Neural cell (in vitro differentiated cells): ENCODE results near the gene SDK1. TPM values are rescaled to one million over a fixed set of nuclear protein-coding genes. Genes with fewer than 3 reads are reported as not detected.

ENCODE experiments used
- H2AFZ ChIP-seq: fragments of 200-600, 300-800 bp; sonication (generic), shearing (Covaris generic); 2 replicates; pipeline ENCODE4 v1.6.0; 2014; ENCODE audit warnings: low read depth, mild to moderate bottlenecking, antibody characterized with exemption, low read length, moderate library complexity
- H3F3A ChIP-seq: fragments of 200-600 bp; shearing (Covaris generic); 2 replicates; pipeline ENCODE4 v1.6.1; 2016; ENCODE audit warnings: mild to moderate bottlenecking, moderate library complexity, mixed read lengths, antibody characterized with exemption, low read length; ENCODE audit not compliant: insufficient read depth, poor library complexity, severe bottlenecking
- H3K27ac ChIP-seq: fragments of 200-600, 300-800 bp; sonication (generic), shearing (Covaris generic); 2 replicates; pipeline ENCODE4 v1.5.1; 2014; ENCODE audit warnings: mild to moderate bottlenecking, low read length, moderate library complexity
- H3K27me3 ChIP-seq: fragments of 300-800, 200-600 bp; sonication (generic), shearing (Covaris generic); 2 replicates; pipeline ENCODE4 v1.6.0; 2014; ENCODE audit warnings: mild to moderate bottlenecking, low read depth, low read length, moderate library complexity; ENCODE audit not compliant: insufficient read depth
- H3K36me3 ChIP-seq: fragments of 300-800, 200-600 bp; sonication (generic), shearing (Covaris generic); 2 replicates; pipeline ENCODE4 v1.5.1; 2014; ENCODE audit warnings: mild to moderate bottlenecking, antibody characterized with exemption, low read length, moderate library complexity; ENCODE audit not compliant: insufficient read depth
- H3K4me2 ChIP-seq: fragments of 300-800, 200-600 bp; sonication (generic), shearing (Covaris generic); 2 replicates; pipeline ENCODE4 v1.6.0; 2014; ENCODE audit warnings: mild to moderate bottlenecking, low read length
- H3K4me3 ChIP-seq: fragments of 300-800, 200-600 bp; sonication (generic), shearing (Covaris generic); 2 replicates; pipeline ENCODE4 v1.5.1; 2014; ENCODE audit warnings: mild to moderate bottlenecking, low read length, moderate library complexity
- H3K79me2 ChIP-seq: fragments of 200-600 bp; shearing (Covaris generic); replicated peaks from 2 replicates; pipeline ENCODE4 v1.6.0; 2014; ENCODE audit warnings: mild to moderate bottlenecking, low read length, moderate library complexity; ENCODE audit not compliant: insufficient read depth
- H3K9ac ChIP-seq: fragments of 300-800, 200-600 bp; sonication (generic), shearing (Covaris generic); 2 replicates; pipeline ENCODE4 v1.6.1; 2016; ENCODE audit warnings: mild to moderate bottlenecking, low read length, mixed read lengths
- H3K9me2 ChIP-seq: fragments of 200-600 bp; shearing (Covaris generic); 2 replicates; pipeline ENCODE4 v1.6.1; 2016; ENCODE audit warnings: mild to moderate bottlenecking, low read length, mixed read lengths; ENCODE audit not compliant: insufficient read depth
- H3K9me3 ChIP-seq: fragments of 200-600, 300-800 bp; sonication (generic), shearing (Covaris generic); 2 replicates; pipeline ENCODE4 v1.6.1; 2016; ENCODE audit warnings: mild to moderate bottlenecking, mixed run types, low read length, moderate library complexity, mixed read lengths
- H4K20me1 ChIP-seq: fragments of 200-600 bp; shearing (Covaris generic); 2 replicates; pipeline ENCODE4 v1.6.1; 2016; ENCODE audit warnings: mild to moderate bottlenecking, mixed run types; ENCODE audit not compliant: insufficient read depth
- EP300 ChIP-seq: fragments of 450-650 bp; conservative IDR thresholded peaks from 2 replicates; pipeline ENCODE4 v1.6.1; 2014; ENCODE audit warnings: antibody characterized with exemption, mild to moderate bottlenecking, moderate library complexity; ENCODE audit not compliant: poor library complexity, severe bottlenecking
- EZH2 ChIP-seq: fragments of 200-600, 300-800 bp; shearing (Covaris generic), sonication (generic); IDR thresholded peaks from 2 replicates; pipeline ENCODE4 v1.6.1; 2014; ENCODE audit warnings: antibody characterized with exemption, low read length, borderline replicate concordance, mild to moderate bottlenecking; ENCODE audit not compliant: insufficient read depth, poor library complexity, severe bottlenecking
- MXI1 ChIP-seq: fragments of 450-650 bp; conservative IDR thresholded peaks from 2 replicates; pipeline ENCODE4 v1.6.1; 2014; ENCODE audit warnings: antibody characterized with exemption, mild to moderate bottlenecking; ENCODE audit not compliant: poor library complexity, severe bottlenecking
- POLR2AphosphoS5 ChIP-seq: IDR thresholded peaks from 2 replicates; pipeline ENCODE4 v1.6.1; 2012
- RAD21 ChIP-seq: fragments of 450-650 bp; conservative IDR thresholded peaks from 2 replicates; pipeline ENCODE4 v1.6.1; 2014; ENCODE audit warnings: antibody characterized with exemption, mild to moderate bottlenecking, moderate library complexity
- SMC3 ChIP-seq: fragments of 450-650 bp; conservative IDR thresholded peaks from 2 replicates; pipeline ENCODE4 v1.6.1; 2014; ENCODE audit warnings: antibody characterized with exemption, mild to moderate bottlenecking, moderate library complexity; ENCODE audit not compliant: poor library complexity
- TAF1 ChIP-seq: IDR thresholded peaks from 2 replicates; pipeline ENCODE4 v1.6.1; 2012; ENCODE audit warnings: low read depth
- polyA plus RNA-seq: library from polyadenylated mRNA; depleted of rRNA; stranded (reverse); fragments of >200 nt; gene quantifications from 2 replicates; pipeline ENCODE4 v1.2.3, GENCODE V29; 2014
- TF ChIP-seq, protein P1 (sequence below): fragments of 450-650 bp; IDR thresholded peaks from 2 replicates; pipeline ENCODE4 v1.5.1; 2014; ENCODE audit warnings: antibody characterized with exemption, mild to moderate bottlenecking, moderate library complexity; ENCODE audit not compliant: poor library complexity, severe bottlenecking
- TF ChIP-seq, protein P2 (sequence below): IDR thresholded peaks from 2 replicates; pipeline ENCODE4 v1.6.1; 2012; ENCODE audit warnings: borderline replicate concordance

SDK1 gene
- polyA plus RNA-seq, 1 donor from 2014 or later = 2.7 TPM

DNA sequence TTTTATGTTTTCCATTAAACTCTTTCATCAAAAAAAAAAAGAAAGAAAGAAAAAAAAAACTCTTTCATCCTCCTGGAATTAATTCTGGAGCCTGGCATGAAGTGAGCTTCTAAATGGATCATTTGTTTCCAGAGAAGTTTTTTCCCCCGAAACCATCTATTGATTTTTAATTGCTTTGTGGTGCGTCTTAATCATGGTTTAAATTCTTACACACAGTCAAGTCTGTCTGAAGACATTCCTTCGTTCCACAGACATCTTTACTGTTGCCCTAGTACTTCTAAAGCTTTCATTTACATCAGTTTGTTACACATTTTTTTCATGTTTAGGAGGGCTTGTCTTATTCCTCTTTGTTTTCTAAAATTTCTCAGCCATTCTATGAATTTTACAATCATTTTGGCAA lies 887.6 kb downstream of the SDK1 start:
- TF ChIP-seq EP300 = no peak
- TF ChIP-seq, protein P1, sequence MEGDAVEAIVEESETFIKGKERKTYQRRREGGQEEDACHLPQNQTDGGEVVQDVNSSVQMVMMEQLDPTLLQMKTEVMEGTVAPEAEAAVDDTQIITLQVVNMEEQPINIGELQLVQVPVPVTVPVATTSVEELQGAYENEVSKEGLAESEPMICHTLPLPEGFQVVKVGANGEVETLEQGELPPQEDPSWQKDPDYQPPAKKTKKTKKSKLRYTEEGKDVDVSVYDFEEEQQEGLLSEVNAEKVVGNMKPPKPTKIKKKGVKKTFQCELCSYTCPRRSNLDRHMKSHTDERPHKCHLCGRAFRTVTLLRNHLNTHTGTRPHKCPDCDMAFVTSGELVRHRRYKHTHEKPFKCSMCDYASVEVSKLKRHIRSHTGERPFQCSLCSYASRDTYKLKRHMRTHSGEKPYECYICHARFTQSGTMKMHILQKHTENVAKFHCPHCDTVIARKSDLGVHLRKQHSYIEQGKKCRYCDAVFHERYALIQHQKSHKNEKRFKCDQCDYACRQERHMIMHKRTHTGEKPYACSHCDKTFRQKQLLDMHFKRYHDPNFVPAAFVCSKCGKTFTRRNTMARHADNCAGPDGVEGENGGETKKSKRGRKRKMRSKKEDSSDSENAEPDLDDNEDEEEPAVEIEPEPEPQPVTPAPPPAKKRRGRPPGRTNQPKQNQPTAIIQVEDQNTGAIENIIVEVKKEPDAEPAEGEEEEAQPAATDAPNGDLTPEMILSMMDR = no peak
- TF ChIP-seq, protein P2, sequence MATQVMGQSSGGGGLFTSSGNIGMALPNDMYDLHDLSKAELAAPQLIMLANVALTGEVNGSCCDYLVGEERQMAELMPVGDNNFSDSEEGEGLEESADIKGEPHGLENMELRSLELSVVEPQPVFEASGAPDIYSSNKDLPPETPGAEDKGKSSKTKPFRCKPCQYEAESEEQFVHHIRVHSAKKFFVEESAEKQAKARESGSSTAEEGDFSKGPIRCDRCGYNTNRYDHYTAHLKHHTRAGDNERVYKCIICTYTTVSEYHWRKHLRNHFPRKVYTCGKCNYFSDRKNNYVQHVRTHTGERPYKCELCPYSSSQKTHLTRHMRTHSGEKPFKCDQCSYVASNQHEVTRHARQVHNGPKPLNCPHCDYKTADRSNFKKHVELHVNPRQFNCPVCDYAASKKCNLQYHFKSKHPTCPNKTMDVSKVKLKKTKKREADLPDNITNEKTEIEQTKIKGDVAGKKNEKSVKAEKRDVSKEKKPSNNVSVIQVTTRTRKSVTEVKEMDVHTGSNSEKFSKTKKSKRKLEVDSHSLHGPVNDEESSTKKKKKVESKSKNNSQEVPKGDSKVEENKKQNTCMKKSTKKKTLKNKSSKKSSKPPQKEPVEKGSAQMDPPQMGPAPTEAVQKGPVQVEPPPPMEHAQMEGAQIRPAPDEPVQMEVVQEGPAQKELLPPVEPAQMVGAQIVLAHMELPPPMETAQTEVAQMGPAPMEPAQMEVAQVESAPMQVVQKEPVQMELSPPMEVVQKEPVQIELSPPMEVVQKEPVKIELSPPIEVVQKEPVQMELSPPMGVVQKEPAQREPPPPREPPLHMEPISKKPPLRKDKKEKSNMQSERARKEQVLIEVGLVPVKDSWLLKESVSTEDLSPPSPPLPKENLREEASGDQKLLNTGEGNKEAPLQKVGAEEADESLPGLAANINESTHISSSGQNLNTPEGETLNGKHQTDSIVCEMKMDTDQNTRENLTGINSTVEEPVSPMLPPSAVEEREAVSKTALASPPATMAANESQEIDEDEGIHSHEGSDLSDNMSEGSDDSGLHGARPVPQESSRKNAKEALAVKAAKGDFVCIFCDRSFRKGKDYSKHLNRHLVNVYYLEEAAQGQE = no peak
- TF ChIP-seq SMC3 = no peak
- no peak for TF ChIP-seq RAD21
- no peak for TF ChIP-seq MXI1
- no peak for TF ChIP-seq TAF1
- no peak for TF ChIP-seq EZH2
- no peak for TF ChIP-seq POLR2AphosphoS5
- no peak overlapping the region for H3K9ac ChIP-seq
- H3K9me2 ChIP-seq = no peaks in the 10 kb centered on the region
- H3K79me2 ChIP-seq = no peaks in the 10 kb centered on the region
- H3K27me3 ChIP-seq = no peaks in the 10 kb centered on the region
- H2AFZ ChIP-seq = no peak overlapping the region
- no peak overlapping the region for H3K4me2 ChIP-seq
- no peaks in the 10 kb centered on the region for H3K36me3 ChIP-seq
- no peaks in the 10 kb centered on the region for H3F3A ChIP-seq
- no peak overlapping the region for H3K27ac ChIP-seq
- no peak overlapping the region for H3K4me3 ChIP-seq
- H4K20me1 ChIP-seq = no peaks in the 10 kb centered on the region
- H3K9me3 ChIP-seq = no peaks in the 10 kb centered on the region

DNA sequence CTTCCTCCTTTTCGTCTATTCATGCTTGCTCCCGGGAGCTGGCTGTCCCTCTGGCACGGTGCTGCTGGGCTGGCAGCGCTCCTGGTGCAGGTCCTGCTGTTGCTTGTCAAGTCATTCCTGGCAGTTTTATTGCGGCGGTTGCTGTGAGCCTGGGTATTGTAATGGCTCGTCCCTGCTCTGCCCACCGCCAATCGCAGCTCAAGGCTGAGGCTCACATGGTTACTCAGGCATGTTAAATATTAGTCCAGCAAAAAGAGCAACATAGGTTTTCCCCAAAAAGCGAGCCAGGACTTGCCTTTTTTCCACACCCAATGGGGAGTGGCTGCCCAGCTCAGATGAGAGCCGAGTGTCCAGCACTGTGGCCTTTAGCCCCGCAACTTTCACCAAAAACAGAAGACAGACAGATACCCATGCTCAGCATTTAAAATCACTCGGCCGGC lies 888.1 kb downstream of the SDK1 start:
- H2AFZ ChIP-seq = no peak overlapping the region
- no peaks in the 10 kb centered on the region for H4K20me1 ChIP-seq
- H3K27me3 ChIP-seq = no peaks in the 10 kb centered on the region
- H3K27ac ChIP-seq = no peak overlapping the region
- H3K36me3 ChIP-seq = no peaks in the 10 kb centered on the region
- no peak overlapping the region for H3K4me2 ChIP-seq
- H3K79me2 ChIP-seq = no peaks in the 10 kb centered on the region
- TF ChIP-seq RAD21 = no peak
- TF ChIP-seq SMC3 = no peak
- no peak for TF ChIP-seq TAF1
- no peak for TF ChIP-seq EP300
- no peak for TF ChIP-seq MXI1
- TF ChIP-seq POLR2AphosphoS5 = no peak
- TF ChIP-seq EZH2 = no peak
- TF ChIP-seq, protein P2 = no peak
- H3K9ac ChIP-seq = no peak overlapping the region
- no peak overlapping the region for H3K4me3 ChIP-seq
- no peaks in the 10 kb centered on the region for H3K9me2 ChIP-seq
- no peaks in the 10 kb centered on the region for H3F3A ChIP-seq
- H3K9me3 ChIP-seq = no peaks in the 10 kb centered on the region
